Mammary epithelial cell (primary cell): Measurements from ENCODE around the gene CSGALNACT2.

Experiments used
- EZH2 ChIP-seq: IDR thresholded peaks from 2 replicates; pipeline ENCODE4 v1.6.1; 2012; ENCODE audit warnings: low read length, inconsistent platforms, borderline replicate concordance
- TF ChIP-seq, protein P1 (sequence below), 2 donors: IDR thresholded peaks in 1 of 2; conservative IDR thresholded peaks in 1 of 2; 2 replicates each; pipeline ENCODE4 v1.5.1; 2011 to 2012; ENCODE audit warnings: inconsistent platforms in 2 of 2, low read length in 2 of 2, mild to moderate bottlenecking in 2 of 2, control low read depth in 1 of 2, low read depth in 1 of 2; ENCODE audit not compliant: insufficient read depth in 1 of 2; ENCODE audit errors: extremely low read depth in 1 of 2

DNA sequence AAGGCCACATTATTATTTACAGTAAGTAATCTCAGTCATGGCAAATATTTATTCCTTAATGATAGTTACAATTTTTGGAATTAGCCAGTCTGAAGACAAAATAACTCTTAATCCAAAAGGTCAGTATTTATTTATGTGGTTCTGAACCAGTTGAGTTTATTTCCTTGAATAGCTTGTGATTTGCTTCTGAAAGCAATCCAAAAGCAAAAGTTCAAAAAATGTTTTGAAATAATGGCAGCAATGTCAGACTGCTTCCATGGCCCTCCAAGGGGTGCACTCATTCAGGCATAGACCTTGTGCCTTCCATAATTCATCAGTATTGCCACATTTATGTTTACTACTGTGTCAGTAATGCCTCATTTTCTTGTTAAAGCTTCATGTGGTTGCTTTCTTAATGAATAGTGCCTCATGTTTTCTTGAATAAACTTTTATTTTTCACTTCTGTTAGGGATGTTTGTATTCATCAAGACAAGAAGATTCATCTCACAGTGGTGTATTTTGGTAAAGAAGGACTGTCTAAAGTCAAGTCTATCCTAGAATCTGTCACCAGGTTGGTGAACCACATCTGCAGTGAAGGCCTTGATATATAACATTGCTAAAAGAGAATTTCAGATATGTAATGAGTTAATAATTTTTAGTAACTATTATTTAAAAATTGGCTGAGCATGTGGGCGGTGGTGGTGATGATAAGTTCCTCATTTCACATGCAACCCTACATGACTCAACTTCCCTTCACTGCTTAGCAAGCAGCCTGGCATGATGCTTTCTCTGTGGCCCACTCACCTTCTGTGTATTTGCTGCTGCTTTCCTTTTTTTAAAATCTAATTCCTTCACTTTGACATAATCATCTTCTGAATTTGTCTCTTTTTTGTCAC, 22.0 kb downstream of the CSGALNACT2 start:
- TF ChIP-seq, protein P1, sequence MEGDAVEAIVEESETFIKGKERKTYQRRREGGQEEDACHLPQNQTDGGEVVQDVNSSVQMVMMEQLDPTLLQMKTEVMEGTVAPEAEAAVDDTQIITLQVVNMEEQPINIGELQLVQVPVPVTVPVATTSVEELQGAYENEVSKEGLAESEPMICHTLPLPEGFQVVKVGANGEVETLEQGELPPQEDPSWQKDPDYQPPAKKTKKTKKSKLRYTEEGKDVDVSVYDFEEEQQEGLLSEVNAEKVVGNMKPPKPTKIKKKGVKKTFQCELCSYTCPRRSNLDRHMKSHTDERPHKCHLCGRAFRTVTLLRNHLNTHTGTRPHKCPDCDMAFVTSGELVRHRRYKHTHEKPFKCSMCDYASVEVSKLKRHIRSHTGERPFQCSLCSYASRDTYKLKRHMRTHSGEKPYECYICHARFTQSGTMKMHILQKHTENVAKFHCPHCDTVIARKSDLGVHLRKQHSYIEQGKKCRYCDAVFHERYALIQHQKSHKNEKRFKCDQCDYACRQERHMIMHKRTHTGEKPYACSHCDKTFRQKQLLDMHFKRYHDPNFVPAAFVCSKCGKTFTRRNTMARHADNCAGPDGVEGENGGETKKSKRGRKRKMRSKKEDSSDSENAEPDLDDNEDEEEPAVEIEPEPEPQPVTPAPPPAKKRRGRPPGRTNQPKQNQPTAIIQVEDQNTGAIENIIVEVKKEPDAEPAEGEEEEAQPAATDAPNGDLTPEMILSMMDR (conservative IDR thresholded peaks at IDR 0.05 in 1 of 2, IDR thresholded peaks at IDR 0.05 in 1 of 2; ENCODE audit: extremely low read depth in 1 of 2, insufficient read depth in 1 of 2, low read depth in 1 of 2, low read length in 2 of 2), result no peak
- TF ChIP-seq EZH2, result no peak
